Lower leg skin (tissue), 3 donors: ENCODE data around the gene INPP5D.

Source experiments
- CTCF ChIP-seq, 3 donors: fragments of 450-650 bp; IDR thresholded peaks; one replicate each; pipeline ENCODE4 v1.5.1; 2016; ENCODE audit warnings: antibody characterized with exemption in 3 of 3, mild to moderate bottlenecking in 3 of 3, moderate library complexity in 2 of 3
- POLR2A ChIP-seq, 2 donors: fragments of 450-650 bp; IDR thresholded peaks; one replicate each; pipeline ENCODE4 v1.6.1; 2016 to 2017; ENCODE audit warnings: antibody characterized with exemption in 2 of 2, mild to moderate bottlenecking in 1 of 2, moderate library complexity in 1 of 2

DNA sequence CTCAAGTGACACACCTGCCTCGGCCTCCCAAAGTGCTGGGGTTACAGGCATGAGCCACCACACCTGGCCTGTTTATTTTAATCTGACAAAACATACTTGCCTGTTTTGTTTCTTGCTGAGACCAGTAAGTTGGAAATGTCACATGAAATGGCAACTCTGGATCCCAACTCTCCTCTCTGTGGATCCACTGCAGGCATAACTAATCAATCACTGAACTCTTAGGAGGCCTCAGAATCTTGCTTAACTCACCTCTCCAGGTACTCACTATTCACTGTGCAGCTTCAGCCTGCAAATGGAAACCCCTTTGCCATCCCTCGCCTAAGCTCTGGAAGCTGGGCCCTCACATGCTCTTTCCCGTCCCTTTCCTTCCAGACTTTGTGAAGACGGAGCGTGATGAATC is 134.9 kb downstream of the INPP5D start:
- no peak for TF ChIP-seq CTCF (IDR thresholded peaks at IDR 0.05)
- no peak for TF ChIP-seq POLR2A (IDR thresholded peaks at IDR 0.05)
